ENCODE measurements around the gene KANK3. TPM values are rescaled to one million over a fixed set of nuclear protein-coding genes. Genes with fewer than 3 reads are reported as not detected.

Gene KANK3
- total and polyA plus RNA-seq, 9 of the 15 experiments (the other 6 are each of a cell fraction or from before 2014, with no cell fraction given), result 0.03 to 0.40 (median 0.08) TPM; not detected in 6

GRCh38 chr19:8307400-8307964, 35.6 kb downstream of the KANK3 start:
- H4K20me1 ChIP-seq (replicated peaks; ENCODE audit: control insufficient read depth, insufficient read depth, low read length), result no peaks in the 10 kb centered on the region; the same call in 1 of the 2 replicates
- peak overlapping the region; percentile 96 for H3K4me2 ChIP-seq (ENCODE audit: insufficient read depth, low read length)
- peak overlapping the region; percentile 86 for H2AFZ ChIP-seq (ENCODE audit: low read depth, low read length)
- peaks cover 52% of the 10 kb centered on the region; the same call in 2 of the 3 replicates for H3K36me3 ChIP-seq (ENCODE audit: control insufficient read depth, insufficient read depth, low read length)
- 0% methylated on average over 21 of the region's 24 CpGs for WGBS (ENCODE audit: insufficient coverage, low coverage, missing lambda C conversion rate)
- peak overlapping the region; percentile 62 to 92 for H3K9ac ChIP-seq (ENCODE audit: insufficient read depth in 1 of 2, low read depth in 2 of 2, low read length in 2 of 2)
- DNase-seq (ENCODE audit: extremely low read depth in 1 of 4, low spot score in 3 of 4) (peak in 3 of 4 experiments; percentile 34 to 56 (median 55)), ATAC-seq (peak; percentile 47), FAIRE-seq (peak; percentile 81)
- H3K27ac ChIP-seq (ENCODE audit: extremely low read depth, low read depth, low read length), result peak overlapping the region; percentile 85
- in situ Hi-C loops (cut with MboI), result loop anchor here (5.0 kb wide), 1 partner anchor 40 kb away; no protein-coding TSS in a partner anchor
- H3K9me1 ChIP-seq (ENCODE audit: control insufficient read depth, insufficient read depth, low read length), result no peaks in the 10 kb centered on the region
- H3K4me3 ChIP-seq, result peak overlapping the region; percentile 51
- ChIA-PET POLR2A (interaction anchor here (0.6 to 2.4 kb wide), 5 partner anchors 11 to 292 kb away, joined by 3 to 11 read pairs (median 3); partner anchors contain the start of genes NDUFA7 and RPS28), CTCF (ENCODE audit: low intra/inter-chr PET ratio) (no interaction called here)
- BruUV-seq (replicated peaks), result no TSS peak
- intact Hi-C loops (cut with micrococcal nuclease), result no loop called here
- H3K27me3 ChIP-seq (ENCODE audit: control insufficient read depth in 2 of 2, insufficient read depth in 2 of 2, low read length in 2 of 2), result no peaks in the 10 kb centered on the region
- H3K4me1 ChIP-seq (replicated peaks in 1 of 2; ENCODE audit: control insufficient read depth in 2 of 2, insufficient read depth in 2 of 2, low read length in 2 of 2), result peaks cover 28 to 64% of the 10 kb centered on the region in 2 experiments; a peak in 4 of 5 replicates
- H3K9me3 ChIP-seq (replicated peaks; ENCODE audit: control insufficient read depth, insufficient read depth, low read depth, low read length), result no peaks in the 10 kb centered on the region
- H3K79me2 ChIP-seq (ENCODE audit: control insufficient read depth, insufficient read depth, low read length), result peaks cover 25% of the 10 kb centered on the region
- TF ChIP-seq BRD4 (IDR thresholded peaks at IDR 0.05) (no peak), TRIM28 (IDR thresholded peaks at IDR 0.05) (no peak), ZNF316 (IDR thresholded peaks at IDR 0.05) (no peak), BDP1 (IDR thresholded peaks at IDR 0.05; ENCODE audit: insufficient read depth, insufficient read length) (no peak), BCOR (IDR thresholded peaks at IDR 0.05) (0 out of 2 replicates have a peak, but pooled peaks have one; percentile 6), YY1 (IDR thresholded peaks at IDR 0.05; ENCODE audit: borderline replicate concordance in 1 of 3, control insufficient read depth in 1 of 3, extremely low read depth in 1 of 3, insufficient read depth in 3 of 3, insufficient read length in 1 of 3, insufficient replicate concordance in 2 of 3, low read depth in 1 of 3, low read length in 2 of 3) (peak in 1 of 3 experiments; percentile 24), NFRKB (IDR thresholded peaks at IDR 0.05; ENCODE audit: low read depth) (peak; percentile 55; the same call in 1 of the 2 replicates), PATZ1 (CRISPR knock-in tag; IDR thresholded peaks at IDR 0.05; ENCODE audit: borderline replicate concordance) (no peak), RBM34 (IDR thresholded peaks at IDR 0.05; ENCODE audit: borderline replicate concordance, insufficient read depth, low read length) (no peak), NCOA6 (IDR thresholded peaks at IDR 0.05) (no peak), ZC3H11A (IDR thresholded peaks at IDR 0.05; ENCODE audit: low read depth, low read length) (no peak), ZNF12 (CRISPR knock-in tag; IDR thresholded peaks at IDR 0.05) (no peak), NR4A1 (CRISPR knock-in tag; IDR thresholded peaks at IDR 0.05) (no peak), NR4A1 (tag; IDR thresholded peaks at IDR 0.05) (no peak), ZBTB1 (CRISPR knock-in tag; IDR thresholded peaks at IDR 0.05; ENCODE audit: borderline replicate concordance, low read depth) (no peak), RBM15 (IDR thresholded peaks at IDR 0.05; ENCODE audit: insufficient read depth, low read length) (no peak), RBM17 (IDR thresholded peaks at IDR 0.05; ENCODE audit: borderline replicate concordance, low read depth, low read length) (no peak), CTCF (IDR thresholded peaks at IDR 0.05 in 2 of 3, conservative IDR thresholded peaks at IDR 0.05 in 1 of 3; ENCODE audit: insufficient read depth in 2 of 3, low read depth in 1 of 3, low read length in 3 of 3) (0 out of 6 replicates have a peak, but pooled peaks of 2 of the 3 experiments have one; percentile 1 to 12)

Measured in K562 (cell line).